ENCODE measurements around the gene RBM47.
"Not testable (repeated sequence)": the region's sequence is repeated elsewhere in the genome, so short reads cannot be mapped to it uniquely, and the experiment has no call there.

The RBM47 gene

GRCh38 chr4:40445671-40446070 is 184.0 kb downstream of the RBM47 start:
- DNase-seq (ENCODE audit: low spot score) = no peak

GRCh38 chr4:40441430-40441829 is 188.2 kb downstream of the RBM47 start:
- DNase-seq (ENCODE audit: low spot score) = no peak
- TF ChIP-seq CTCF (IDR thresholded peaks at IDR 0.05; ENCODE audit: extremely low read depth, missing control alignments) = no peak

More at GRCh38 chr4:40445671-40446070, 184.0 kb downstream of the RBM47 start:
- TF ChIP-seq CTCF (IDR thresholded peaks at IDR 0.05; ENCODE audit: extremely low read depth, missing control alignments) = no peak

GRCh38 chr4:40439519-40439918 is 190.1 kb downstream of the RBM47 start:
- TF ChIP-seq CTCF (IDR thresholded peaks at IDR 0.05; ENCODE audit: extremely low read depth, missing control alignments) = no peak
- DNase-seq (ENCODE audit: low spot score) = no peak

GRCh38 chr4:40438384-40439026 is 191.2 kb downstream of the RBM47 start:
- TF ChIP-seq CTCF (IDR thresholded peaks at IDR 0.05; ENCODE audit: extremely low read depth, missing control alignments) = no peak
- DNase-seq (ENCODE audit: low spot score) = no peak

- DNase-seq (ENCODE audit: low spot score) = no peak
- TF ChIP-seq CTCF (IDR thresholded peaks at IDR 0.05; ENCODE audit: extremely low read depth, missing control alignments) = no peak
Observed at GRCh38 chr4:40437741-40438383, 191.8 kb downstream of the RBM47 start.

- DNase-seq (ENCODE audit: low spot score) = not testable (repeated sequence)
Observed at GRCh38 chr4:40435306-40435705, 194.4 kb downstream of the RBM47 start.

GRCh38 chr4:40434126-40434687 is 195.5 kb downstream of the RBM47 start:
- peak; percentile 35 for DNase-seq (ENCODE audit: low spot score)
- TF ChIP-seq CTCF (IDR thresholded peaks at IDR 0.05; ENCODE audit: extremely low read depth, missing control alignments) = no peak

All from GM20000 (cell line).